Breast epithelium (tissue), 4 donors: ENCODE results near the gene SLC25A45. TPM values are rescaled to one million over a fixed set of nuclear protein-coding genes. Genes with fewer than 3 reads are reported as not detected.

Experiments used
- DNase-seq, 2 donors: peaks; one replicate each; pipeline ENCODE4 v3.0.0-alpha.2; 2019; ENCODE audit warnings: low spot score in 2 of 2
- H3K27ac ChIP-seq, 2 donors: fragments of 200-600 bp; sonication (generic) in 1 of 2; one replicate each; pipeline ENCODE4 v1.5.1; 2016 to 2019; ENCODE audit warnings: mild to moderate bottlenecking in 1 of 2
- H3K27me3 ChIP-seq, 2 donors: fragments of 200-600 bp; sonication (generic) in 1 of 2; one replicate each; pipeline versions ENCODE4 v1.5.1 to v1.6.0; 2017 to 2019; ENCODE audit warnings: control low read depth in 1 of 2, mild to moderate bottlenecking in 1 of 2
- H3K36me3 ChIP-seq: fragments of 200-600 bp; one replicate; pipeline ENCODE4 v1.5.1; 2019
- H3K4me1 ChIP-seq, 2 donors: fragments of 200-600 bp; sonication (generic); one replicate each; pipeline ENCODE4 v1.5.1; 2016 to 2019; ENCODE audit warnings: control low read depth in 1 of 2
- H3K4me3 ChIP-seq, 3 donors: fragments of 200-600 bp; sonication (generic); 1 replicate in 2 of 3; 2 replicates in 1 of 3; pipeline ENCODE4 v1.5.1; 2016 to 2019; ENCODE audit warnings: mild to moderate bottlenecking in 3 of 3, moderate library complexity in 2 of 3
- H3K9me3 ChIP-seq, 2 donors: fragments of 200-600 bp; sonication (generic) in 1 of 2; one replicate each; pipeline ENCODE4 v1.5.1; 2016 to 2019; ENCODE audit warnings: control low read depth in 1 of 2
- POLR2A ChIP-seq: fragments of 450-650 bp; IDR thresholded peaks from one replicate; pipeline ENCODE4 v1.6.1; 2016; ENCODE audit warnings: antibody characterized with exemption, mild to moderate bottlenecking, moderate library complexity
- POLR2AphosphoS5 ChIP-seq, 3 donors: sonication (generic); formaldehyde crosslinking; IDR thresholded peaks; one replicate each; pipeline ENCODE4 v1.6.1; 2017; ENCODE audit warnings: antibody characterized with exemption in 3 of 3
- intact Hi-C: fragments of 100-400 bp; cut with DNase I; formaldehyde crosslinking; loops from one replicate; pipeline ENCODE4 v1.15.1; 2023; ENCODE audit warnings: low total_unique reads
- total RNA-seq, 3 donors: library from RNA; depleted of rRNA; stranded (reverse); fragments of >200 nt; gene quantifications; one replicate each; pipeline ENCODE4 v1.1.0, GENCODE V29; 2016
- TF ChIP-seq, protein P1 (sequence below), 3 donors: fragments of 450-650 bp; IDR thresholded peaks; one replicate each; pipeline ENCODE4 v1.5.1; 2016 to 2017; ENCODE audit warnings: antibody characterized with exemption in 3 of 3, mild to moderate bottlenecking in 3 of 3, moderate library complexity in 3 of 3

The SLC25A45 gene
- total RNA-seq, 3 donors from 2014 or later: 5.4 to 9.1 (median 6.6) TPM

GRCh38 chr11:65404638-65405339, 22.3 kb upstream of the SLC25A45 start:
- no peaks in the 10 kb centered on the region for H3K27me3 ChIP-seq
- TF ChIP-seq POLR2A (no peak), POLR2AphosphoS5 (IDR thresholded peaks at IDR 0.05) (no peak)
- TF ChIP-seq, protein P1, sequence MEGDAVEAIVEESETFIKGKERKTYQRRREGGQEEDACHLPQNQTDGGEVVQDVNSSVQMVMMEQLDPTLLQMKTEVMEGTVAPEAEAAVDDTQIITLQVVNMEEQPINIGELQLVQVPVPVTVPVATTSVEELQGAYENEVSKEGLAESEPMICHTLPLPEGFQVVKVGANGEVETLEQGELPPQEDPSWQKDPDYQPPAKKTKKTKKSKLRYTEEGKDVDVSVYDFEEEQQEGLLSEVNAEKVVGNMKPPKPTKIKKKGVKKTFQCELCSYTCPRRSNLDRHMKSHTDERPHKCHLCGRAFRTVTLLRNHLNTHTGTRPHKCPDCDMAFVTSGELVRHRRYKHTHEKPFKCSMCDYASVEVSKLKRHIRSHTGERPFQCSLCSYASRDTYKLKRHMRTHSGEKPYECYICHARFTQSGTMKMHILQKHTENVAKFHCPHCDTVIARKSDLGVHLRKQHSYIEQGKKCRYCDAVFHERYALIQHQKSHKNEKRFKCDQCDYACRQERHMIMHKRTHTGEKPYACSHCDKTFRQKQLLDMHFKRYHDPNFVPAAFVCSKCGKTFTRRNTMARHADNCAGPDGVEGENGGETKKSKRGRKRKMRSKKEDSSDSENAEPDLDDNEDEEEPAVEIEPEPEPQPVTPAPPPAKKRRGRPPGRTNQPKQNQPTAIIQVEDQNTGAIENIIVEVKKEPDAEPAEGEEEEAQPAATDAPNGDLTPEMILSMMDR (IDR thresholded peaks at IDR 0.05): no peak
- no peaks in the 10 kb centered on the region for H3K36me3 ChIP-seq
- H3K9me3 ChIP-seq: no peaks in the 10 kb centered on the region
- peak overlapping the region; percentile 21 to 43 for H3K27ac ChIP-seq
- intact Hi-C loops: no loop called here
- no peaks in the 10 kb centered on the region for H3K4me1 ChIP-seq
- no peak overlapping the region for H3K4me3 ChIP-seq
- no peak for DNase-seq

DNA sequence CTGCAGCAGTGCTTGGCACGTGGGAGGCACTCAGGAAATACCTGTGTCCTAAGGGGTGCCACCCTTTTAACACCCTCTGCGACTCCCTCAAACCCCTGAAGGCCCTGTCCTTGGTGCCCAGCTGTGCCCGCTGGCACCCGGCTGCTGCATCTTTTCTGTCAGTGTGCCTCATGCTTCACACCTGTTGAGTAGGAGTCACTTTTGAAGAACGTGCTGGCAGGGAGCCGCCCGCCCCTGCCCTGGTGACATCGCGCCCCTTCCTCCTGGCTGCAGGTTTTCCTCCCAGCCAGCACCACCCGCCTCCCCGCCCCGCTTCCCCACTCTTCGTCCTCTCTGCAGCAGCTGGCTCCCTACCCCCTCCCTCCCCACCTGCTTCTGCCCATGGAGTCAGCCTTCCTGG, 21.8 kb upstream of the SLC25A45 start:
- Histone ChIP-seq H3K36me3 (no peaks in the 10 kb centered on the region), H3K27me3 (no peaks in the 10 kb centered on the region), H3K4me3 (no peak overlapping the region), H3K4me1 (no peaks in the 10 kb centered on the region), H3K9me3 (no peaks in the 10 kb centered on the region), H3K27ac (peak overlapping the region; percentile 21 to 52)
- TF ChIP-seq POLR2A (no peak), POLR2AphosphoS5 (IDR thresholded peaks at IDR 0.05) (no peak)
- TF ChIP-seq, protein P1 (IDR thresholded peaks at IDR 0.05): no peak
- DNase-seq: no peak
- intact Hi-C loops: no loop called here

DNA sequence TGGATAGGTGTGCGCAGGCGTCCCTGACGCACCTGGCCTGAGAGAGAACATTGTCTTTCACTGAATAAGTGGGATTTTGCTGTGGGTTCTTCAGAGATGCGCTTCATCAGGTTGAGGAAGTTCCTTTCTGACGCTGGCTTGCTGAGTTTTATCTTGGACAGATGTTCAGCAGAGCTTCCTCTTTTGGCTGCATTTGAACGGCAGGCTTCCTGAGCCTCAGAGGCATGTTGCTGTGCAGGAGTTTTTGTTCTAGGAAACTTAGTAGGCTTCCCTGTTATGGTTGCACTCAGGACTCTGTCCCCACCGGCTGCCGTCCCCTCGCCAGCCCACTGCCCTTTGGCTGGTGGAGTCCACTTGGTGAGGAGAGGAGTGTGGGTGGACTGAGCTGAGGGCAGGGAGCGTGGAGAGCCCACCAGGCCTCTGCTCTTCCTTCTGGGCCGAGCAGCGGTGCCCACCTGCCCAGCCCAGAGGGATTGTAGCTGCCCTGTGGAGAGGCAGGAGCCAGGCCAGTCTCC, 21.2 kb upstream of the SLC25A45 start:
- DNase-seq: no peak
- Histone ChIP-seq H3K36me3 (no peaks in the 10 kb centered on the region), H3K27ac (peak overlapping the region; percentile 21 to 52), H3K4me1 (no peaks in the 10 kb centered on the region), H3K27me3 (no peaks in the 10 kb centered on the region), H3K4me3 (no peak overlapping the region), H3K9me3 (no peaks in the 10 kb centered on the region)
- TF ChIP-seq POLR2A (no peak), POLR2AphosphoS5 (IDR thresholded peaks at IDR 0.05) (no peak)
- TF ChIP-seq, protein P1 (IDR thresholded peaks at IDR 0.05): no peak
- intact Hi-C loops: no loop called here

DNA sequence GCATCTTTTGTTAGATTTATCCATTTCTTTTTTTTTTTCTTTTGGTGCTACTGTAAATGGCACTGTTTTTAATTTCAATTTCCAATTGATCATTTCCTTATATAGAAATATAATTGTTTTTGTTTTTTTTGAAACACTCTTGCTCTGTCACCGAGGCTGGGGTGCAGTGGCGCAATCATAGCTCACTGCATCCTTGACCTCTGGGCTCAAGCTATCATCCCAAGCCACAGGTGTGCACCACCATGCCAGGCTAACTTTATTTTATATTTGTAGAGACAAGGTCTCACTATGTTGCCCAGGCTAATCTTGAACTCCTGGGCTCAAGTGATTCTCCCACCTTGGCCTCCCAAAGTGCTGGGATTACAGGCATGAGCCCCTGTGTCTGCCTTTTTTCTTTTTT, 20.3 kb upstream of the SLC25A45 start:
- H3K9me3 ChIP-seq: no peaks in the 10 kb centered on the region
- DNase-seq: no peak
- intact Hi-C loops: no loop called here
- no peaks in the 10 kb centered on the region for H3K36me3 ChIP-seq
- H3K4me3 ChIP-seq: no peak overlapping the region
- TF ChIP-seq POLR2A: no peak
- TF ChIP-seq, protein P1 (IDR thresholded peaks at IDR 0.05): no peak
- TF ChIP-seq POLR2AphosphoS5 (IDR thresholded peaks at IDR 0.05): no peak
- no peak overlapping the region for H3K27ac ChIP-seq
- no peaks in the 10 kb centered on the region for H3K4me1 ChIP-seq
- H3K27me3 ChIP-seq: no peaks in the 10 kb centered on the region

DNA sequence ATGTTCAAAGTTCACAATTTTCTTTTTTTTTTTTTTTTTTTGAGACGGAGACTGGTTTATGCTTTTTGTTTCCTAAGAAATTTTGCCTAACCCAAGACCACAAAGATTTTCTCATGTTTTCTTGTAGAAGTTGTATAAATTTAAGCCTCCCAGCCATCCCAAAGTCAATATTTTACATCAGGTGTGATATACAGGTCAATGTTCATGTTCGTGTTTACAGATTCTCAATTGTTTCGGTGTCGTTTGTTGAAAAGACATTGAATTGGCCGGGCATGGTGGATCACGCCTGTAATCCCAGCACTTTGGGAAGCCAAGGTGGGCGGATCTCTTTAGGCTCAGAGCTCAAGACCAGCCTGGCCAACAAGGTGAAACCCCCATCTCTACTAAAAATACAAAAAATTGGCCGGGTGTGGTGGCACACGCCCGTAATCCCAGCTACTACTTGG, 19.4 kb upstream of the SLC25A45 start:
- no peak overlapping the region for H3K4me3 ChIP-seq
- no peaks in the 10 kb centered on the region for H3K27me3 ChIP-seq
- TF ChIP-seq, protein P1 (IDR thresholded peaks at IDR 0.05): no peak
- no peak for TF ChIP-seq POLR2A
- no peak for TF ChIP-seq POLR2AphosphoS5 (IDR thresholded peaks at IDR 0.05)
- DNase-seq: no peak
- intact Hi-C loops: no loop called here
- no peak overlapping the region for H3K27ac ChIP-seq
- no peaks in the 10 kb centered on the region for H3K9me3 ChIP-seq
- no peaks in the 10 kb centered on the region for H3K4me1 ChIP-seq
- H3K36me3 ChIP-seq: no peaks in the 10 kb centered on the region
